ENCODE results near the gene NINJ2. TPM values are rescaled to one million over a fixed set of nuclear protein-coding genes. Genes with fewer than 3 reads are reported as not detected.
"Not testable (repeated sequence)": the region's sequence is repeated elsewhere in the genome, so short reads cannot be mapped to it uniquely, and the experiment has no call there.

Gene NINJ2
- 5.2 and 5.9 TPM in 2 replicates for total RNA-seq (2014; rRNA removed; shearing (Covaris generic))
- polyA plus RNA-seq (2016; fragmentation: Nextera tagmentation; extraction: Ambion mirVana): 4.9 and 6.4 TPM in 2 replicates

GRCh38 chr12:663293-663871, at the start of gene NINJ2:
TSS of gene NINJ2 (minus strand) at chr12:663445. CDS start at chr12:663360, 85 bp downstream.
- 7 to 8% methylated on average over 15 to 17 of the region's 17 CpGs for WGBS, 2 experiments (ENCODE audit: low coverage in 1 of 2, low lambda C conversion rate in 2 of 2, missing lambda C conversion rate in 2 of 2)
- peak; percentile 74 for DNase-seq

GRCh38 chr12:712172-712863, 49.1 kb upstream of the NINJ2 start:
- Histone ChIP-seq H3F3A (ENCODE audit: insufficient read depth) (no peaks in the 10 kb centered on the region), H3K9me3 (ENCODE audit: low read depth) (no peaks in the 10 kb centered on the region), H3K9me2 (ENCODE audit: insufficient read depth) (no peaks in the 10 kb centered on the region), H3K4me1 (ENCODE audit: insufficient read depth) (no peaks in the 10 kb centered on the region), H3K27ac (no peak overlapping the region), H3K4me3 (no peak overlapping the region), H3K36me3 (ENCODE audit: low read depth) (no peaks in the 10 kb centered on the region), H3K79me2 (ENCODE audit: insufficient read depth) (no peaks in the 10 kb centered on the region), H4K20me1 (ENCODE audit: insufficient read depth) (no peaks in the 10 kb centered on the region), H3K9ac (no peak overlapping the region), H2AFZ (no peak overlapping the region), H3K4me2 (ENCODE audit: unreplicated experiment) (no peak overlapping the region), H3K27me3 (replicated peaks; ENCODE audit: insufficient read depth) (no peaks in the 10 kb centered on the region)
- TF ChIP-seq EZH2phosphoT487 (IDR thresholded peaks at IDR 0.05; ENCODE audit: insufficient read depth, low read depth) (no peak), EZH2 (IDR thresholded peaks at IDR 0.05; ENCODE audit: insufficient read depth, poor library complexity, severe bottlenecking) (no peak)
- peak; percentile 23 for DNase-seq
- in situ Hi-C loops (cut with MboI): no loop called here
- 79% methylated on average over 8 of the region's 8 CpGs for WGBS, 2 experiments (ENCODE audit: low coverage in 1 of 2, low lambda C conversion rate in 2 of 2, missing lambda C conversion rate in 2 of 2)

More at GRCh38 chr12:663293-663871, at the start of gene NINJ2:
- Histone ChIP-seq H3K27me3 (replicated peaks; ENCODE audit: insufficient read depth) (no peaks in the 10 kb centered on the region), H3K4me1 (ENCODE audit: insufficient read depth) (peaks cover 24% of the 10 kb centered on the region), H3K4me3 (peak within 1 kb of the TSS; percentile 75), H3K79me2 (ENCODE audit: insufficient read depth) (no peaks in the 10 kb centered on the region), H3K27ac (0 out of 2 replicates have a peak within 1 kb of the TSS, but pooled peaks have one; percentile 15), H3K36me3 (ENCODE audit: low read depth) (no peaks in the 10 kb centered on the region), H3K9me3 (ENCODE audit: low read depth) (no peaks in the 10 kb centered on the region), H4K20me1 (ENCODE audit: insufficient read depth) (no peaks in the 10 kb centered on the region), H2AFZ (peak within 1 kb of the TSS; percentile 86), H3K9me2 (ENCODE audit: insufficient read depth) (no peaks in the 10 kb centered on the region), H3K9ac (peak within 1 kb of the TSS; percentile 62), H3F3A (ENCODE audit: insufficient read depth) (peaks cover 9% of the 10 kb centered on the region; the same call in 1 of the 2 replicates), H3K4me2 (ENCODE audit: unreplicated experiment) (peak within 1 kb of the TSS; percentile 88)
- in situ Hi-C loops (cut with MboI): no loop called here
- TF ChIP-seq EZH2phosphoT487 (IDR thresholded peaks at IDR 0.05; ENCODE audit: insufficient read depth, low read depth) (no peak), EZH2 (IDR thresholded peaks at IDR 0.05; ENCODE audit: insufficient read depth, poor library complexity, severe bottlenecking) (no peak)

GRCh38 chr12:709455-710020, 46.3 kb upstream of the NINJ2 start:
- Histone ChIP-seq H3K79me2 (ENCODE audit: insufficient read depth) (no peaks in the 10 kb centered on the region), H4K20me1 (ENCODE audit: insufficient read depth) (no peaks in the 10 kb centered on the region), H3K27ac (no peak overlapping the region), H3K9me2 (ENCODE audit: insufficient read depth) (no peaks in the 10 kb centered on the region), H3F3A (ENCODE audit: insufficient read depth) (no peaks in the 10 kb centered on the region), H3K4me1 (ENCODE audit: insufficient read depth) (no peaks in the 10 kb centered on the region), H3K9me3 (ENCODE audit: low read depth) (no peaks in the 10 kb centered on the region), H2AFZ (no peak overlapping the region), H3K27me3 (replicated peaks; ENCODE audit: insufficient read depth) (no peaks in the 10 kb centered on the region; the same call in 1 of the 2 replicates), H3K9ac (no peak overlapping the region), H3K36me3 (ENCODE audit: low read depth) (no peaks in the 10 kb centered on the region), H3K4me3 (no peak overlapping the region), H3K4me2 (ENCODE audit: unreplicated experiment) (no peak overlapping the region)
- DNase-seq: no peak
- WGBS, 2 experiments (ENCODE audit: low coverage in 1 of 2, low lambda C conversion rate in 2 of 2, missing lambda C conversion rate in 2 of 2): 66 to 71% methylated on average over 7 of the region's 7 CpGs
- in situ Hi-C loops (cut with MboI): no loop called here
- TF ChIP-seq EZH2 (IDR thresholded peaks at IDR 0.05; ENCODE audit: insufficient read depth, poor library complexity, severe bottlenecking) (no peak), EZH2phosphoT487 (IDR thresholded peaks at IDR 0.05; ENCODE audit: insufficient read depth, low read depth) (no peak)

GRCh38 chr12:708084-708483, 44.8 kb upstream of the NINJ2 start:
- H3K4me3 ChIP-seq; H3K9me3 ChIP-seq (ENCODE audit: low read depth); H4K20me1 ChIP-seq (ENCODE audit: insufficient read depth); DNase-seq; H3K27me3 ChIP-seq (replicated peaks; ENCODE audit: insufficient read depth); H3K9ac ChIP-seq; H3K4me1 ChIP-seq (ENCODE audit: insufficient read depth); H3K79me2 ChIP-seq (ENCODE audit: insufficient read depth); in situ Hi-C loops (cut with MboI); H2AFZ ChIP-seq; H3K4me2 ChIP-seq (ENCODE audit: unreplicated experiment); H3K9me2 ChIP-seq (ENCODE audit: insufficient read depth); H3K36me3 ChIP-seq (ENCODE audit: low read depth); H3K27ac ChIP-seq; H3F3A ChIP-seq (ENCODE audit: insufficient read depth): not testable (repeated sequence)
- 90 to 95% methylated on average over 3 of the region's 3 CpGs for WGBS, 2 experiments (ENCODE audit: low coverage in 1 of 2, low lambda C conversion rate in 2 of 2, missing lambda C conversion rate in 2 of 2)

Data from GM23248 (cell line).